Common myeloid progenitor, CD34-positive (primary cell): Measurements from ENCODE around the gene ADAM29.

ENCODE experiments used
- CTCF ChIA-PET: fragments of 350-600 bp; sonication (Branson Sonifier 250); formaldehyde crosslinking; loops from one replicate; lab custom pipeline; 2021; ENCODE audit warnings: antibody characterized with exemption; lab: Charles Lee
- POLR2A ChIA-PET: fragments of 350-600 bp; sonication (Branson Sonifier 250); formaldehyde crosslinking; loops from one replicate; lab custom pipeline; 2021; ENCODE audit warnings: antibody characterized with exemption; lab: Charles Lee
- DNase-seq, 3 donors: peaks; one replicate each; pipeline versions ENCODE4 v3.0.0 to v3.0.0-alpha.2; 2013
- H3K27ac ChIP-seq, 2 experiments: 1 replicate in 1 of 2; 2 replicates in 1 of 2; pipeline ENCODE4 v1.7.0; 2013; ENCODE audit warnings: inconsistent platforms in 2 of 2, low read length in 2 of 2, mild to moderate bottlenecking in 2 of 2, low read depth in 1 of 2, moderate library complexity in 1 of 2; ENCODE audit not compliant: severe bottlenecking in 2 of 2, insufficient read depth in 1 of 2, poor library complexity in 1 of 2
- H3K27me3 ChIP-seq, 5 experiments: replicated peaks in 2 of 5; 1 replicate in 3 of 5; 2 replicates in 2 of 5; pipeline versions ENCODE4 v1.6.1 to v1.7.0; 2013; ENCODE audit warnings: low read length in 4 of 5, mild to moderate bottlenecking in 2 of 5, moderate library complexity in 2 of 5, inconsistent platforms in 1 of 5; ENCODE audit not compliant: insufficient read depth in 5 of 5, control insufficient read depth in 4 of 5
- H3K36me3 ChIP-seq, 4 experiments: 1 replicate in 2 of 4; 2 replicates in 2 of 4; pipeline versions ENCODE4 v1.6.1 to v1.7.0; 2013; ENCODE audit warnings: low read length in 3 of 4, control low read depth in 1 of 4, mild to moderate bottlenecking in 1 of 4; ENCODE audit not compliant: control insufficient read depth in 4 of 4, insufficient read depth in 4 of 4
- H3K4me1 ChIP-seq, 4 experiments: 1 replicate in 3 of 4; 2 replicates in 1 of 4; pipeline versions ENCODE4 v1.6.1 to v1.7.1; 2013; ENCODE audit warnings: low read length in 3 of 4, mild to moderate bottlenecking in 3 of 4, control low read depth in 1 of 4, inconsistent platforms in 1 of 4, moderate library complexity in 1 of 4; ENCODE audit not compliant: control insufficient read depth in 4 of 4, insufficient read depth in 4 of 4; ENCODE audit errors: control extremely low read depth in 1 of 4
- H3K4me3 ChIP-seq, 7 experiments: 1 replicate in 4 of 7; 2 replicates in 3 of 7; pipeline versions ENCODE4 v1.5.1 to v1.7.0; 2013; ENCODE audit warnings: mild to moderate bottlenecking in 7 of 7, low read length in 6 of 7, moderate library complexity in 6 of 7, inconsistent platforms in 2 of 7, low read depth in 2 of 7, control low read depth in 1 of 7; ENCODE audit not compliant: insufficient read depth in 4 of 7, control insufficient read depth in 1 of 7; ENCODE audit errors: extremely low read depth in 1 of 7
- H3K9me3 ChIP-seq, 5 experiments: 1 replicate in 4 of 5; 2 replicates in 1 of 5; pipeline versions ENCODE4 v1.6.1 to v1.7.1; 2013; ENCODE audit warnings: low read length in 4 of 5, mild to moderate bottlenecking in 2 of 5, inconsistent platforms in 1 of 5, low read depth in 1 of 5, moderate library complexity in 1 of 5; ENCODE audit not compliant: control insufficient read depth in 4 of 5, insufficient read depth in 2 of 5; ENCODE audit errors: control extremely low read depth in 1 of 5
- WGBS: methylation state at CpG from one replicate; pipeline ENCODE4 v1.1.5; 2013; ENCODE audit not compliant: insufficient coverage; 5-methylcytosine and 5-hydroxymethylcytosine counted together

The ADAM29 gene

DNA sequence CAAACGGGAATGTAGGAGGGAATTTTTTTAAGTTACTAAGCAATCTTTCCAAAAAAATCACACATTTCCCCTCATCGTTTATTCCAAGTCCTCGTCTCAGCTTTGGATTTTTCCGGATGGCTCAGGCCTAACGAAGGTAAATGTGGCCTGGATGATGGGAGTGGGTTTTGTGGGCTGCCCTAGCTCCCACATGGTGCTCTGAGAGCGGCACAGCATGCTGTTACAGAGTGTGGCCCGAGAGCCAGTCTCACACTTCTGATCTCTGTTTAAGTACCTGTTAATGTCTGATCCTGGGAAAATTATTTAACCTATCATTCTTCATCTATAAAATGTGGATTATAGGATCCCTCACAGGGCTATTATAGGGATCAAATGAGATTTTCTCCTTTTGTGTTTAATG is 38.2 kb upstream of the ADAM29 start:
- WGBS: 100% methylated on average over 1 of the region's 7 CpGs
- no peak overlapping the region for H3K27ac ChIP-seq
- CTCF ChIA-PET: no interaction called here
- no peaks in the 10 kb centered on the region for H3K27me3 ChIP-seq
- H3K4me3 ChIP-seq: no peak overlapping the region
- H3K9me3 ChIP-seq: no peaks in the 10 kb centered on the region
- no peaks in the 10 kb centered on the region for H3K36me3 ChIP-seq
- POLR2A ChIA-PET: no interaction called here
- DNase-seq: no peak
- no peaks in the 10 kb centered on the region for H3K4me1 ChIP-seq

DNA sequence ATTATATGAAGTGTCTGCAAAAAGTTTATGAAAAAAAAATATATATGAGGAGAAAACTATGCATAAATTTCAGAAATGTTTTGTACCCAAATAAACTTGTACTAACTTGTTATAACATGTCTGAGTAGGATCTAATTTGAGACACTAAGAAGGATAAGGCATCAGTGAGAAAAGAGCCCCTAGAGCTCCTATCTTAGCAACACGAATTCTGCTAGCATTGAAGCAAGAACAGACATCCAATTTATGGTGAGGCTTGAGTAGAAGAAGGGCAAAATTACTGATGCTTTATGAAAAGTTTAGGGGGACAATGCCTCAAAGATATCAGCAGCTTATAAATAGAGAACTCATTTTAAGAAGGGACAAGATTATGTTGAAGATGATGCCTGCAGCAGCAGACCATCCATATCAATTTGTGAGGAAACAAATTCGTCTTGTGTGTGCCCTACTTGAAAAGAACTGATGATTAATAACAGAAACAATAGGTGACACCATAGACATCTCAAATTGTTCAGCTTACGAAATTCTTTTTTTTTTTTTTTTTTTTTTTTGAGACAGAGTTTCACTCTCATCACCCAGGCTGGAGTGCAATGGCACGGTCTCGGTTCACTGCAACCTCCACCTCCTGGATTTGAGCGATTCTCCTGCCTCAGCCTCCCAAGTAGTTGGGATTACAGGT is 35.7 kb upstream of the ADAM29 start:
- H3K36me3 ChIP-seq: no peaks in the 10 kb centered on the region
- DNase-seq: no peak
- no peaks in the 10 kb centered on the region for H3K9me3 ChIP-seq
- H3K27ac ChIP-seq: no peak overlapping the region
- no peaks in the 10 kb centered on the region for H3K27me3 ChIP-seq
- H3K4me3 ChIP-seq: no peak overlapping the region
- CTCF ChIA-PET: no interaction called here
- WGBS: 89% methylated on average over 1 of the region's 6 CpGs
- POLR2A ChIA-PET: no interaction called here
- no peaks in the 10 kb centered on the region for H3K4me1 ChIP-seq

DNA sequence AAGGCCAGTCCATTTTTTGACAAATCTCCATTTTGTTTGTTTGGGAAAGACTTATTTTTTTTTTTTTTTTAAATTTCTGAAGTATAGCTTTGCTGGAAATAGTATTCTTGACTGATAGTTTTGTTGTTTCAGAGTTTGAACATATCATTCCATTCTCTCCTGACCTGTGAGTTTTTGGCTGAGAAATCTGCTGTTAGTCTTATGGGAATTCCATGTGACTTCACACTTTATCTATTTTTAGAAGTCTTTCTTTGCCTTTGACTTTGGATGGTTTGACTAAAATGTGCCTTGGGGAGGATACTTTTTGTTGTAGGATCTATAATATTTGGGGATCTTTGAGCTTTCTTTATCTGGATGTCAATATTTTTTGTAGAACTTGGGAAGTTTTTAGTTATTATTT is 10.7 kb upstream of the ADAM29 start:
- Histone ChIP-seq H3K36me3 (no peaks in the 10 kb centered on the region), H3K27me3 (no peaks in the 10 kb centered on the region), H3K27ac (no peak overlapping the region), H3K4me1 (no peaks in the 10 kb centered on the region), H3K9me3 (peaks cover 0 to 2% (median 0%) of the 10 kb centered on the region in 5 experiments), H3K4me3 (no peak overlapping the region)
- DNase-seq: no peak
- ChIA-PET CTCF (no interaction called here), POLR2A (no interaction called here)

DNA sequence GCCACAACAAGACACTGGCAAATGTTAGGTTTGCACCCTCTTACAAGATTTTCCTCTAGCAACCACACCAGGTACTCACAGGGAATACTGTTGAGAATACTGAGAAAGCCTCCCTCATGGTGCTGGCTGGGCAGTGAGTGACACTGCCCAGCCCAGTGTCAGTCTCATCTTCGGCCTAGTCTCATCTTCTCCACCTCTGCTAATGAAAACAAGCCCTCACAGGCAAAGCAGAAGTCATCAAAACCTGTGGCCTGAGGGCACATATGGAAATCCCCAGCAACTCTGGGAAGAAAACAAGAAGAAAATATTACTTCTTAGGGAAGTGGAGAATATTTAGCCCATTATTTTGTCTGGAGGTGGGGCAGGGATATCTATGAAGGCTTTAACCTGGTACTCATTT is 7.9 kb upstream of the ADAM29 start:
- no peaks in the 10 kb centered on the region for H3K4me1 ChIP-seq
- WGBS: no CpG with 5 or more reads among the region's 1 CpG
- ChIA-PET CTCF (no interaction called here), POLR2A (no interaction called here)
- no peak overlapping the region for H3K4me3 ChIP-seq
- no peaks in the 10 kb centered on the region for H3K9me3 ChIP-seq
- H3K36me3 ChIP-seq: no peaks in the 10 kb centered on the region
- H3K27me3 ChIP-seq: no peaks in the 10 kb centered on the region
- DNase-seq: no peak
- H3K27ac ChIP-seq: no peak overlapping the region

DNA sequence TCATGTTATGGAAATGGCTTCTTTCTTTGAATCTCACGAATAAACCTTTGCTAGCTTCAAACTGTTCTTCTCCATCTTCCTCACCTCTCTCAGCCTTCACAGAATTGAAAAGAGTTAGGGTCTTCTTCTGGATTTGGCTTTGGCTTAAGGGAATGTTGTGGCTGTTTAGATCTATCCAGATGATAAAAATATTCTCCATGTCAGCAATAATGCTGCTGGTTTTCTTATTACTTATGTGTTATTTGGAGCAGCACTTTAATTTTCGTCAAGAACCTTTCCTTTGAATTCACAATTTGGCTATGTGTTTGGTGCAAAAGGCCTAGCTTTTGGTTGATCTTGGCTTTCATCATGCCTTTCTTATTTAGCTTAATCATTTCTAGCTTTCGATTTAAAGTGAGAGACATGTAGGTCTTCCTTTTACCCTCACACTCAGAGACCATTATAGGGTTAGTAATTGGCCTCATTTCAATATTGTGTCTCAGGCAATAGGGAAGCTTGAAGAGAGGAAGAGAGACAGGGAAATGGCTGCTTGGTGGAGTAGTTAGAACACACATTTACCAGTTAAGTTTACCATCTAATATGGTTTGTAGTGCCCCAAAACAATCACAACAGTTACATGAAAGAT is 5.1 kb upstream of the ADAM29 start:
- Histone ChIP-seq H3K27ac (no peak overlapping the region), H3K4me3 (no peak overlapping the region), H3K27me3 (no peaks in the 10 kb centered on the region), H3K9me3 (no peaks in the 10 kb centered on the region), H3K36me3 (no peaks in the 10 kb centered on the region), H3K4me1 (no peaks in the 10 kb centered on the region)
- POLR2A ChIA-PET: no interaction called here
- CTCF ChIA-PET: no interaction called here
- DNase-seq: no peak
- 100% methylated on average over 1 of the region's 3 CpGs for WGBS

DNA sequence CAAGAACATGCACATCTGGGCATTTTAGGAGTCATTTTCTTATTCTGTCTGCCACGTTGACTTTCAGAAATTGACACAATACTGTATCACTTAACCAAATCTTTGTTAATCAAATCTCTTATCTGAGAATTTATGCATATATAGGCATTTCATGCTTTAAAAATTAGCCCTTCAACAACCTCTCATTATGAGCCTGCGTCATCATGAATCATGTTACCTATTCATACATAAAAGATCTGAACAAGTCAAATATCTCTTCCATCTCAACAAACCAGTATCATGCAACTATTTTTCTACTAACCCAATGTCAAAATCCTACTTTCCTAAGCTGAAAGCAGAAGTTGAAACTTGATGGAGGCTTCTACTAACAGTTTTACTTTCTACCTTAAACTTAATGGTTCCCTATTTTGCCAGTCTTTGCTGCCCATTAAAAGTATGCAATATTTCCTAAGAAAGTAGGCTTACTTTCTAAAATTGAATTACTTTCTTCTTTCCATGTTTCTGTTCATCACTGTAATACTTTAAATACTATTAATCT is 1.8 kb downstream of the ADAM29 start:
- 84% methylated on average over 2 of the region's 2 CpGs for WGBS
- Histone ChIP-seq H3K9me3 (no peaks in the 10 kb centered on the region), H3K27ac (no peak overlapping the region), H3K36me3 (no peaks in the 10 kb centered on the region), H3K4me3 (no peak overlapping the region), H3K27me3 (no peaks in the 10 kb centered on the region), H3K4me1 (no peaks in the 10 kb centered on the region)
- ChIA-PET POLR2A (no interaction called here), CTCF (no interaction called here)
- no peak for DNase-seq

DNA sequence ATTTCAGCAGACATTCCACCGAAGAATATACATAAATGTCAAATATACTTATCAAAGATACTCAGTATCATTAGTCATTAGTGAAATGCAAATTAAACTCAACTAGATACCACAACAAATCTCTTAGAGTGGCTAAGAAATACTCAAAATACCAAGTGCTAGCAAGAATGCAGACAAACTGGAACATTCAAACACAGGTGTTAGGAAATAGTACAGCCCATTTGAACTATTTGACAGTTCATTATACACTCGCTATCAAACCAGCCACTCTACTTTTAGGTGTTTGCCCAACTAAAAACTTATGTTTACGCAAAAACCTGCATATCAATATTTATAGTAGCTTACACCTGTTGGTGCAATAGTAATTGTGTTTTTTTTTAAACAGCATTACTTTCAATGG is 8.8 kb downstream of the ADAM29 start:
- no peaks in the 10 kb centered on the region for H3K27me3 ChIP-seq
- no peak overlapping the region for H3K4me3 ChIP-seq
- DNase-seq: no peak
- no peaks in the 10 kb centered on the region for H3K9me3 ChIP-seq
- no peaks in the 10 kb centered on the region for H3K4me1 ChIP-seq
- 83% methylated on average over 1 of the region's 3 CpGs for WGBS
- H3K27ac ChIP-seq: no peak overlapping the region
- POLR2A ChIA-PET: no interaction called here
- no peaks in the 10 kb centered on the region for H3K36me3 ChIP-seq
- CTCF ChIA-PET: no interaction called here
